NAMALWA (cell line): ENCODE data around the gene GLE1.

Source experiments
- DNase-seq: peaks from one replicate; pipeline ENCODE4 v3.0.0-alpha.2; 2015; ENCODE audit warnings: low spot score

Gene GLE1

GRCh38 chr9:128504485-128505413 is at the start of gene GLE1:
GLE1 (plus strand) TSS chr9:128504719; CDS start chr9:128504806, 87 bp downstream.
- DNase-seq: peak; percentile 96

- no peak for DNase-seq
These were observed 49.5 kb upstream of the GLE1 start for GRCh38 chr9:128454991-128455390.

- peak; percentile 98 for DNase-seq
These were observed 48.5 kb upstream of the GLE1 start, which contains the start of gene ODF2 for GRCh38 chr9:128455849-128456612. ODF2 (plus strand) TSS chr9:128456006; CDS start chr9:128456092, 86 bp downstream.

GRCh38 chr9:128456613-128457061 is 47.9 kb upstream of the GLE1 start:
- DNase-seq: peak; percentile 82

GRCh38 chr9:128457207-128457606 is 47.3 kb upstream of the GLE1 start:
- DNase-seq: no peak

- DNase-seq: no peak
These were observed 45.5 kb upstream of the GLE1 start for GRCh38 chr9:128459011-128459410.

GRCh38 chr9:128469070-128469469 is 35.4 kb upstream of the GLE1 start:
- DNase-seq: no peak

- peak; percentile 22 for DNase-seq
These were observed 34.0 kb upstream of the GLE1 start for GRCh38 chr9:128470560-128470959.

GRCh38 chr9:128473104-128473503 is 31.4 kb upstream of the GLE1 start:
- DNase-seq: no peak

GRCh38 chr9:128475867-128476266 is 28.7 kb upstream of the GLE1 start:
- DNase-seq: no peak

- no peak for DNase-seq
These were observed 25.3 kb upstream of the GLE1 start for GRCh38 chr9:128479262-128479661.

- DNase-seq: no peak
These were observed 23.0 kb upstream of the GLE1 start for GRCh38 chr9:128481561-128481960.

GRCh38 chr9:128482186-128482585 is 22.3 kb upstream of the GLE1 start:
- no peak for DNase-seq

GRCh38 chr9:128484686-128485413 is 19.7 kb upstream of the GLE1 start:
- DNase-seq: no peak

- DNase-seq: no peak
These were observed 19.1 kb upstream of the GLE1 start for GRCh38 chr9:128485414-128485855.

- DNase-seq: no peak
These were observed 18.3 kb upstream of the GLE1 start for GRCh38 chr9:128486201-128486600.

- DNase-seq: no peak
These were observed 11.1 kb upstream of the GLE1 start for GRCh38 chr9:128493424-128493823.

GRCh38 chr9:128494108-128494745 is 10.3 kb upstream of the GLE1 start:
- no peak for DNase-seq

- DNase-seq: no peak
These were observed 9.8 kb upstream of the GLE1 start for GRCh38 chr9:128494746-128495129.

GRCh38 chr9:128495296-128495695 is 9.2 kb upstream of the GLE1 start:
- no peak for DNase-seq

- DNase-seq: no peak
These were observed 8.6 kb upstream of the GLE1 start for GRCh38 chr9:128495804-128496417.
